H1 (cell line): ENCODE results near the gene JTB. TPM values are rescaled to one million over a fixed set of nuclear protein-coding genes. Genes with fewer than 3 reads are reported as not detected.

ENCODE experiments used
- CTCF ChIA-PET: fragments of 300-600 bp; sonication (Branson Sonifier 250); formaldehyde crosslinking; loops from one replicate; lab custom pipeline; 2021; ENCODE audit not compliant: partially characterized antibody; lab: Charles Lee
- POLR2A ChIA-PET: fragments of 300-600 bp; sonication (Branson Sonifier 250); formaldehyde crosslinking; loops from one replicate; lab custom pipeline; 2021; ENCODE audit warnings: inconsistent platforms; ENCODE audit not compliant: partially characterized antibody; lab: Charles Lee
- DNase-seq, 2 experiments: peaks; one replicate each; pipeline versions ENCODE4 v3.0.0 to v3.0.0-alpha.2; 2010 to 2022; ENCODE audit warnings: low spot score in 2 of 2, low read depth in 1 of 2, mixed read lengths in 1 of 2
- FAIRE-seq: peaks from 2 replicates; lab custom pipeline; 2011; peaks lifted over from hg19 to GRCh38; lab: Jason Lieb, UNC
- H2AFZ ChIP-seq: 2 replicates; pipeline ENCODE4 v1.8.1; 2012; ENCODE audit warnings: low read length, inconsistent platforms
- H2AK5ac ChIP-seq: 2 replicates; pipeline ENCODE4 v1.6.1; 2013; ENCODE audit warnings: low read depth, low read length
- H2BK120ac ChIP-seq: replicated peaks from 2 replicates; pipeline ENCODE3; 2013; ENCODE audit warnings: low read depth, low read length, inconsistent platforms
- H2BK12ac ChIP-seq: 2 replicates; pipeline ENCODE4 v1.6.1; 2013; ENCODE audit warnings: low read depth, low read length
- H2BK15ac ChIP-seq: 2 replicates; pipeline ENCODE4 v1.6.1; 2013; ENCODE audit warnings: low read length
- H2BK20ac ChIP-seq: 2 replicates; pipeline ENCODE4 v1.6.1; 2013; ENCODE audit warnings: low read length
- H2BK5ac ChIP-seq: 2 replicates; pipeline ENCODE4 v1.6.1; 2013; ENCODE audit warnings: low read depth, low read length
- H3K14ac ChIP-seq: 2 replicates; pipeline ENCODE4 v1.6.1; 2013; ENCODE audit warnings: inconsistent platforms; ENCODE audit not compliant: insufficient read length
- H3K18ac ChIP-seq: 2 replicates; pipeline ENCODE4 v1.6.1; 2013; ENCODE audit warnings: low read length; ENCODE audit errors: extremely low read depth
- H3K23ac ChIP-seq: 2 replicates; pipeline ENCODE4 v1.6.1; 2013; ENCODE audit warnings: inconsistent platforms; ENCODE audit not compliant: insufficient read length
- H3K23me2 ChIP-seq: 2 replicates; pipeline ENCODE4 v1.6.1; 2013; ENCODE audit warnings: low read depth, low read length
- H3K27ac ChIP-seq: 2 replicates; pipeline ENCODE4 v1.6.1; 2011; ENCODE audit warnings: low read depth, low read length, inconsistent platforms
- H3K27me3 ChIP-seq, 4 experiments: replicated peaks in 1 of 4; 1 replicate in 1 of 4; 2 replicates in 3 of 4; pipeline versions ENCODE4 v1.6.1 to v1.8.1; 2011 to 2013; ENCODE audit warnings: low read length in 3 of 4, mild to moderate bottlenecking in 3 of 4, inconsistent platforms in 2 of 4, mixed read lengths in 2 of 4, moderate library complexity in 1 of 4; ENCODE audit not compliant: control insufficient read depth in 3 of 4, insufficient read depth in 3 of 4; ENCODE audit errors: extremely low read depth in 1 of 4
- H3K36me3 ChIP-seq, 4 experiments: 2 replicates each; pipeline versions ENCODE4 v1.6.1 to v1.8.1; 2011 to 2013; ENCODE audit warnings: mild to moderate bottlenecking in 4 of 4, low read length in 3 of 4, moderate library complexity in 2 of 4, control low read depth in 1 of 4, inconsistent platforms in 1 of 4; ENCODE audit not compliant: insufficient read depth in 4 of 4, control insufficient read depth in 2 of 4
- H3K4ac ChIP-seq: replicated peaks from 2 replicates; pipeline ENCODE3; 2013; ENCODE audit warnings: low read length, low read depth, mixed read lengths, inconsistent platforms; ENCODE audit not compliant: insufficient read length
- H3K4me1 ChIP-seq, 4 experiments: replicated peaks in 1 of 4; 1 replicate in 1 of 4; 2 replicates in 3 of 4; pipeline versions ENCODE4 v1.6.1 to v1.8.1; 2011 to 2013; ENCODE audit warnings: low read length in 3 of 4, inconsistent platforms in 2 of 4, mixed read lengths in 1 of 4; ENCODE audit not compliant: insufficient read depth in 4 of 4, control insufficient read depth in 3 of 4
- H3K4me2 ChIP-seq, 2 experiments: 2 replicates each; pipeline versions ENCODE4 v1.6.1 to v1.8.1; 2011 to 2013; ENCODE audit warnings: low read depth in 2 of 2, low read length in 2 of 2, control low read depth in 1 of 2, inconsistent platforms in 1 of 2, mild to moderate bottlenecking in 1 of 2; ENCODE audit not compliant: insufficient read depth in 1 of 2
- H3K4me3 ChIP-seq, 4 experiments: fragments of 200-600, 300-600 bp in 1 of 4; sonication (generic), shearing (Covaris generic), sonication (Bioruptor Twin) in 1 of 4; 2 replicates each; pipeline versions ENCODE4 v1.5.1 to v1.8.1; 2011 to 2016; ENCODE audit warnings: low read length in 4 of 4, low read depth in 3 of 4, control low read depth in 2 of 4, inconsistent platforms in 2 of 4, mild to moderate bottlenecking in 2 of 4, mixed read lengths in 1 of 4, moderate library complexity in 1 of 4; ENCODE audit not compliant: insufficient read depth in 2 of 4; ENCODE audit errors: extremely low read depth in 1 of 4
- H3K56ac ChIP-seq: replicated peaks from 2 replicates; pipeline ENCODE3; 2013; ENCODE audit warnings: low read depth, mild to moderate bottlenecking, mixed read lengths, low read length, inconsistent platforms; ENCODE audit not compliant: insufficient read length
- H3K79me1 ChIP-seq: 2 replicates; pipeline ENCODE4 v1.6.1; 2013; ENCODE audit warnings: low read depth, low read length, control low read depth
- H3K79me2 ChIP-seq, 2 experiments: 2 replicates each; pipeline versions ENCODE4 v1.6.1 to v1.8.1; 2012 to 2013; ENCODE audit warnings: low read length in 2 of 2, mild to moderate bottlenecking in 2 of 2, inconsistent platforms in 1 of 2; ENCODE audit not compliant: insufficient read depth in 2 of 2, control insufficient read depth in 1 of 2
- H3K9ac ChIP-seq, 4 experiments: replicated peaks in 1 of 4; 1 replicate in 1 of 4; 2 replicates in 3 of 4; pipeline versions ENCODE4 v1.6.1 to v1.8.1; 2011 to 2013; ENCODE audit warnings: low read depth in 3 of 4, low read length in 3 of 4, control low read depth in 2 of 4, mild to moderate bottlenecking in 2 of 4, moderate library complexity in 2 of 4, inconsistent platforms in 1 of 4; ENCODE audit errors: extremely low read depth in 1 of 4
- H3K9me3 ChIP-seq, 2 experiments: 2 replicates each; pipeline versions ENCODE4 v1.6.1 to v1.8.1; 2012 to 2013; ENCODE audit warnings: mild to moderate bottlenecking in 2 of 2, moderate library complexity in 2 of 2, control low read depth in 1 of 2, inconsistent platforms in 1 of 2, low read depth in 1 of 2, low read length in 1 of 2, mixed read lengths in 1 of 2; ENCODE audit not compliant: insufficient read depth in 2 of 2
- H4K20me1 ChIP-seq, 2 experiments: replicated peaks in 1 of 2; 2 replicates each; pipeline versions ENCODE3 to v1.8.1; 2011 to 2013; ENCODE audit warnings: inconsistent platforms in 2 of 2, low read length in 2 of 2, mild to moderate bottlenecking in 1 of 2; ENCODE audit not compliant: insufficient read depth in 2 of 2, control insufficient read depth in 1 of 2
- H4K5ac ChIP-seq: 2 replicates; pipeline ENCODE4 v1.6.1; 2013; ENCODE audit warnings: low read length, low read depth, mixed read lengths, inconsistent platforms; ENCODE audit not compliant: insufficient read length
- H4K8ac ChIP-seq: 2 replicates; pipeline ENCODE4 v1.8.0; 2013; ENCODE audit warnings: mild to moderate bottlenecking, moderate library complexity, low read length, inconsistent platforms; ENCODE audit not compliant: insufficient read depth; ENCODE audit errors: extremely low read depth
- H4K91ac ChIP-seq: replicated peaks from 2 replicates; pipeline ENCODE3; 2013; ENCODE audit warnings: low read length, mixed read lengths, inconsistent platforms; ENCODE audit not compliant: insufficient read length
- CEBPB ChIP-seq: IDR thresholded peaks from 2 replicates; pipeline ENCODE4 v1.6.1; 2012; ENCODE audit warnings: low read depth, low read length
- POLR2A ChIP-seq, 2 experiments: IDR thresholded peaks; 1 replicate in 1 of 2; 2 replicates in 1 of 2; pipeline ENCODE4 v1.6.1; 2011; ENCODE audit warnings: low read depth in 2 of 2, low read length in 2 of 2, mild to moderate bottlenecking in 2 of 2; ENCODE audit errors: control extremely low read depth in 1 of 2
- WGBS, 2 experiments: shearing (Covaris generic) in 1 of 2; methylation state at CpG; one replicate each; pipeline versions ENCODE4 v1.1.6 to v1.1.7; 2013 to 2015; ENCODE audit warnings: low lambda C conversion rate in 2 of 2, mixed read lengths in 2 of 2, inconsistent platforms in 1 of 2, low coverage in 1 of 2, missing lambda C conversion rate in 1 of 2; ENCODE audit not compliant: insufficient replicate concordance in 2 of 2, insufficient coverage in 1 of 2, insufficient read length in 1 of 2; ENCODE audit errors: extremely low coverage in 1 of 2, missing lambda C conversion rate in 1 of 2; 5-methylcytosine and 5-hydroxymethylcytosine counted together
- polyA plus RNA-seq, 7 experiments: library from polyadenylated mRNA; depleted of rRNA in 3 of 7; stranded (reverse) in 5 of 7; unstranded in 2 of 7; fragments of >200 nt in 5 of 7; fragments of 200-250 nt in 2 of 7; gene quantifications; 1 replicate in 5 of 7; 2 replicates in 1 of 7; 4 replicates in 1 of 7; pipeline versions ENCODE4 v1.2.1 to v1.2.3, GENCODE V29; 2011 to 2013; ENCODE audit warnings: missing spikeins in 2 of 7, mixed read lengths in 2 of 7
- total RNA-seq: library from RNA; stranded (reverse); fragmentation: NEBNext Ultra II Directional; extraction: Animal tissue kit (Norgen Biotek cat#: 25700); gene quantifications from 2 replicates; pipeline ENCODE4 v1.2.1, GENCODE V29; 2021

JTB gene
- total and polyA plus RNA-seq, 2 of the 8 experiments (the other 6 are each of a cell fraction or from before 2014, with no cell fraction given), result 91.1 to 122 TPM

DNA sequence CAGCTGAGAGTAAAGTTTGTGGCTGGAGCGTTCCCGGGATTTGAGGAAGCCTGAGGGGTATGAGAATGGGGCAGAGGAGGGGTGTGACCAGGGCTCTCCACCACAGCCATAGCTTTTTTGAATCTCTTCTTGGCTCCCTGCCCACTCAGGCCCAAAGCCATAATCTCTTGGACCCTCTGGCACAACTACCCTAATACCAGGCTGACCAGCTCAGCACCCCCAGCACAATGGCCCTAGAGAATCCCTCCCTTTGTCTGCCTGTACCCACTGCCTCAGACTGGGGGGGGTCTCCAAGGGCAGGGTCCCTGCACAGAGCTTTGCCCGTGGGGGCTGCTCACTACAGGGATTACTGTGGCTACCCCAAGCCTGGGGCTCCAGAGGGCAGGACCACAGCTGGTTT is 38.5 kb downstream of the JTB start:
- H3K79me2 ChIP-seq, result peaks cover 0 to 3% of the 10 kb centered on the region in 2 experiments; a peak in 1 of 4 replicates
- H4K20me1 ChIP-seq, result peaks cover 0 to 7% of the 10 kb centered on the region in 2 experiments
- FAIRE-seq, result no peak
- no peak overlapping the region for H2BK20ac ChIP-seq
- H4K5ac ChIP-seq, result no peak overlapping the region
- H3K27ac ChIP-seq, result no peak overlapping the region
- no peak for DNase-seq
- H3K4ac ChIP-seq, result no peak overlapping the region
- peaks cover 16 to 54% (median 46%) of the 10 kb centered on the region in 4 experiments for H3K36me3 ChIP-seq
- no peak overlapping the region for H2AK5ac ChIP-seq
- no peak overlapping the region for H3K18ac ChIP-seq
- ChIA-PET POLR2A (interaction anchor here (0.7 to 11.4 kb wide), 10 partner anchors 10 to 163 kb away, joined by 3 to 73 read pairs (median 9); partner anchors contain the start of genes CREB3L4, CRTC2, GATAD2B and JTB), CTCF (interaction anchor here (1.2 to 3.1 kb wide), 5 partner anchors 14 to 167 kb away, joined by 3 to 11 read pairs (median 4); partner anchors contain the start of gene RAB13)
- no peak overlapping the region for H2BK12ac ChIP-seq
- H3K56ac ChIP-seq, result no peak overlapping the region
- no peaks in the 10 kb centered on the region for H3K27me3 ChIP-seq
- H3K4me2 ChIP-seq, result no peak overlapping the region
- H4K91ac ChIP-seq, result no peak overlapping the region
- H3K4me1 ChIP-seq, result no peaks in the 10 kb centered on the region
- no peaks in the 10 kb centered on the region for H3K23me2 ChIP-seq
- TF ChIP-seq CEBPB (no peak), POLR2A (IDR thresholded peaks at IDR 0.05; ENCODE audit: control extremely low read depth in 1 of 2, low read depth in 2 of 2, low read length in 2 of 2) (no peak)
- no peak overlapping the region for H3K14ac ChIP-seq
- H2BK15ac ChIP-seq, result no peak overlapping the region
- no peak overlapping the region for H3K9ac ChIP-seq
- no peaks in the 10 kb centered on the region for H3K9me3 ChIP-seq
- no peak overlapping the region for H2BK5ac ChIP-seq
- no peak overlapping the region for H3K4me3 ChIP-seq
- H2AFZ ChIP-seq, result no peak overlapping the region
- 98% methylated on average over 3 of the region's 3 CpGs; no CpG with 5 or more reads in 1 of the 2 experiments for WGBS, 2 experiments
- no peak overlapping the region for H4K8ac ChIP-seq
- no peak overlapping the region for H3K23ac ChIP-seq
- H3K79me1 ChIP-seq, result no peaks in the 10 kb centered on the region; the same call in 1 of the 2 replicates
- H2BK120ac ChIP-seq, result no peak overlapping the region
